GM18907 (cell line): Measurements from ENCODE around the gene ROBO1.

Experiments
- ATAC-seq: cut with Tn5 transposase; IDR thresholded peaks from one replicate; pipeline ENCODE4 v1.9.1; 2021; ENCODE audit warnings: mild to moderate bottlenecking, moderate library complexity; ENCODE audit not compliant: unreplicated experiment

The ROBO1 gene

GRCh38 chr3:79477242-79477641 is 290.6 kb downstream of the ROBO1 start:
- ATAC-seq: no peak

GRCh38 chr3:79473993-79474392 is 293.8 kb downstream of the ROBO1 start:
- no peak for ATAC-seq

DNA sequence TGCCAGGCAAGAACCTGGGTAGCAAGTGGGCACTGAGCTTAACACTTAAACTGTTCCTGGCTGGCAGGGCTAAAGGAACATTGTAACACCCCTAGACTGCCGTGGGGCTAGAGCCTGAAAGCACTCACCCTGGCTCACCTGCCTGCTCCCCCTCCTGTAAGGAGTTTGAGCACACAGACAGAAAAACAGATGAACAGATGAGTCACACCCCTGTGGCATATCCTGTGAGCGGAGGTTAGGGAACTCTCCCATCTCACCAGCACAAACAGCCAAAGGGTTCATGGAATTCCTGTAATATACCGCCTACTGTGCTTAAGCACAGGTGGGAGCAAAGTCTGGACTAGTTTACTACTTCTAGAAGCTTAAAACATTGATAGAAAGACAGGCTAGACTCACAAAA is 300.1 kb downstream of the ROBO1 start:
- ATAC-seq: no peak

- no peak for ATAC-seq
Observed at GRCh38 chr3:79461129-79461792, 306.5 kb downstream of the ROBO1 start.

DNA sequence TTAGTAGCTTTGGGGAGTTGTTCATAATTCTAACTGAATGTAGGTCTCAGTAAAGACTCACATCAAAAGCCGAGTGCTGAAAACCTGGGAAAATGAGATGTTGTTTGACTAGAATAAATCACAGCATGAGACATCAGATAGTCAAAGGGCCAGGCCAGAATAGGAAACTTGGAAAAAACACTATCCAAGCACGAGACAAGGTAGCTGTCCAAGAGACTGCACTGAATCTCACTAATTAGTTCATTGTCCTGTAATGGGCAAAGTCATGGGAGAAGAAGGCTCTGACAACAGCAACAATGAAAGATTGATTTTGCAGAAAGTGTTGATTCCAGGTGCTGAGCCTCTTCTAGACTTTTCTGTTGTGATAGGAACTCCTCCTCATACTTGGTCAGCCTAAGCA is 314.2 kb downstream of the ROBO1 start:
- ATAC-seq: no peak

DNA sequence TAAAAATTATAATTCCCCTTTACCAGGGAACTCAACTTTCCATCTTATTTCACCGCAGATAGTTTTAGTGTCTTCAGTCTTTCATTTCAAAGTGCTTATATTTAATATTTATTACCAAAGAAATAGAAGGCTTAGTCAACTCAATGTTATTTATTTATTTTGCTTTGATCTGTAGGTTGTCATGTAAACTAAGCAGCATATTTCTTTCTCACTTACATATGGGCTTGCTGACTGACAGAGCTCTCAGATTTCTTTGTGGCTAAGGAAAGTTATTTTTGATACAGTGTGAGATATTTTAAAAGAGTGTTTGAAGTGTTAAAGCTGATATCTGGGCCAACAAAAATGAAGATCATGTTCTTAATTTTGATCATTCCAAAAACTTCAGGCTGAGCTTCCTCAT is 331.4 kb downstream of the ROBO1 start:
- ATAC-seq: no peak

- ATAC-seq: no peak
Observed at GRCh38 chr3:79427081-79427480, 340.7 kb downstream of the ROBO1 start.

DNA sequence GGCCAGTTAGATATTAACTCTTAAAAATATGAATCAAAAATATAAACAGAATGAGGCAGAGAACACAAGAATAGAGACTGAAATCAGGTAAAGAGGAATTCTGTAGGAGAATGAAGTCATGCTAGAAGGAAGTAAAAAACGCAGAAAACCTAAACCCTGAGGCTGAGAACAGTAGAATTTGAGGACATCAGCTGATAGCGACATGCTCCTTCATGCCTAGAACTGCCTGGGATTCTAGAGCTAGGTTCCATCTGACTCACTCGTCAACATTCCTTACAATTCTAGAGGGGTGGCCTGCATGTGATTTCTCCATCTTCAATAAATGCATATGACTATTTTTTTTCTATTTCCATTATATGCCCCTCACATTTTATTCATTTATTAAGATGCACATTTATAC is 343.0 kb downstream of the ROBO1 start:
- ATAC-seq: no peak

DNA sequence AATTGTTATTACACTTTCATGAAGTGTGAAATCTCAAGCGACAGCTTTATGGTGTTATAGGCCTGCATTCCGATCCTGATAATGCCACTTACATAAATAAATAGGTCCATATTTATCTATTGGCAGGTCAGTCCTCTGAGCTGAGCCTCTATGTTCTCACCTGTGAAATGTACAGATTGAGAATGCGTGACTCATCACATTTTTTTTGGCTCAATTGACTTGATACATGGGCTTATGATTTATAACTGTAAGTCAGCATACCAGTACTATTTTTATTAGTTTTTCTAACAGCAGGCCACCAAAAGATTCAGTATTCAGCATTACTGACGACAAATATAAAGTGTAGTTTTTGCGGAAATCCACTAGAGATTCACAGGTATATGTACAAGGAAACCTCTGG is 344.4 kb downstream of the ROBO1 start:
- ATAC-seq: no peak

- ATAC-seq: no peak
Observed at GRCh38 chr3:79421273-79421672, 346.5 kb downstream of the ROBO1 start.

- ATAC-seq: no peak
Observed at GRCh38 chr3:79418855-79419621, 348.8 kb downstream of the ROBO1 start.

DNA sequence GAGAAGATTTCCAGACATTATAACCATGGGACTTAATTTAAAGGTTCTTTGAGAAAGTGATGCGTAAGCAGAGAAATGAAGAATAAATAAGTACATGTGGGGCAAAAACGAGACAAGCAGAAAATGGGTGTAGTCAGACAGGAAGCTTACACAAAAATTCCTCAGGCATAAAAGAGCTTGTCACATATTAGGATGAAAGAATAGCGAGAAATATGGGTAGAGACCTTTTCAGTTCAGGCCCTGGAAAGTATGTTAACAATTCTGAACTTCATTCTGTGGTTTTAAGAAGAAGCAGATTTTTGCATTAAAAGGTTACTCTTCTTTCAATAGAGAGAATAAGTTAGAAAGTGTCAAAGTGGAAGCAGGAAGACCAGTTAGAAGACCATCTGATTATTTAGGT is 352.4 kb downstream of the ROBO1 start:
- ATAC-seq: no peak

GRCh38 chr3:79414806-79415205 is 353.0 kb downstream of the ROBO1 start:
- no peak for ATAC-seq

DNA sequence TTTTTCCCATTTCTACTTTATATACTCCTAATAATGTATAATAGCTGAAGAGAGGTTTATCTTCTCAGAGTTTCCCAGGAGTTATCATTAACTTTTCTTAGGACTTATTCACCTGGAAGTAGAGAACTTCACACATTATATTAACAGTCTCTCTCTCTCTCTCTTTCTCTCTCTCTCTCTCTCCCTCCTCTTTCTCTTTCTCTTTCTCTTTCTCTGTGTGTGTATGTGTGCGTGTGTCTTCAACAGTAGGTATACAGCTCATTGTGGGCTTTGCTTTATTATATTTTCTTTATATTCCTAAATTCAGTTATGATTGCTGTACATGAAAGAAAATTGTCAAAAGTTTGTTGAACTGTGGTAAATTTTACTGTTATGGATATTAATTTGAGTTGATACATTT is 353.8 kb downstream of the ROBO1 start:
- no peak for ATAC-seq

GRCh38 chr3:79412537-79412936 is 355.3 kb downstream of the ROBO1 start:
- ATAC-seq: no peak

DNA sequence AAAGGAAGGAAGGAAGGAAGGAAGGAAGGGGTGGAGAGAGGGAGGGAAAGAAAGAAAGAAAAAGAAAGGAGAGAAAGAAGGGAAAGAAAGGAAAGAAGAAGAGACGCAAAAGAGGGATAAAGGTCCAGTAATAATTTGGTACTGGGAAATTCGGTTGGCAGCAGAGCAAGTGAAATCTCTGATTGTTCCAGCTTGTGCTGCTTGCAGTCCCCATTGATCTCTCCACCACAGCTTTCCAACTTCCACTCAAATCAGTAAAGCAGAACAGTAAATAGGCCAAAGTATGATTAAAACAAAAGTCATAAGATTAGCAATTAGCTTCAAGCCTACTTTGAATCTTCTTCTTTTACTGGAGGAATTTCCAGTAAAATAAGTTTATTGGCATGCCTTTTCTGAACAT is 357.2 kb downstream of the ROBO1 start:
- ATAC-seq: no peak

- ATAC-seq: no peak
Observed at GRCh38 chr3:79410136-79410535, 357.7 kb downstream of the ROBO1 start.

DNA sequence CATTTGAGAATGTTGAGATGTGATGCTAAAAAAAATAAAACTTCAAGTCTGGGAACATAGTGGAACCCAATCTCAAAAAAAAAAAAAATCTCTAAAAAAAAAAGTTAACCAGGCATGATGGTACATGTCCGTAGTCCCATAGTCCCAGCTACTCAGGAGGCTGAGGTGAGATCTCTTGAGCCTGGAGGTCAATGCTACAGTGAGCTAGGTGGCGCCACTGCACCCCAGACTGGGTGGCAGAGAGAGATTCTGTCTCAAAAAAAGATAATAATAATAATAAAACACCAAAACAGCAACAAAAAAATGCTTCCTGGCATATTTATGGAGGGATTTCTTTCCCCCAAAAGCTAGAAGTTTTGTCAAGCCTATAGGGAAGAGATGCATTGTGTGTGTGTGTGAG is 361.6 kb downstream of the ROBO1 start:
- ATAC-seq: no peak

GRCh38 chr3:79405183-79405582 is 362.6 kb downstream of the ROBO1 start:
- no peak for ATAC-seq

GRCh38 chr3:79396595-79396994 is 371.2 kb downstream of the ROBO1 start:
- ATAC-seq: no peak

DNA sequence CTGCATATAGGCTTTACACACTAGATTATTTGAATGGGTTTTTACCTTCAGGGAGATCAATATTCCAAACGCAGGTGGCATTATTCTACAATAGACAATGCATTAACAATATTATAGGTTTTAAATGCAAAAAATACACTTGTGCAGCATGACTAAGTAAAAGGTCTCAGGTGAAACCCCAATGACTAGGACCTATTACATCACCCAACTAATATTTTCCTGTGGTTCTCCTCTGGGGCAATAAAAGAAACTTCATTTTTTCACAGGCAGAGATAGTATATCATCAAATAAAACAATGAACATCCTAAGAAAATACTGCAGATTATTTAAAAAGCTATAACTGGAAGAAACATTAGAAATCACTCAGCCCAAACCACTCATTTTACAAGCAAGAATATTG is 375.3 kb downstream of the ROBO1 start:
- ATAC-seq: no peak

GRCh38 chr3:79390352-79390751 is 377.4 kb downstream of the ROBO1 start:
- no peak for ATAC-seq

DNA sequence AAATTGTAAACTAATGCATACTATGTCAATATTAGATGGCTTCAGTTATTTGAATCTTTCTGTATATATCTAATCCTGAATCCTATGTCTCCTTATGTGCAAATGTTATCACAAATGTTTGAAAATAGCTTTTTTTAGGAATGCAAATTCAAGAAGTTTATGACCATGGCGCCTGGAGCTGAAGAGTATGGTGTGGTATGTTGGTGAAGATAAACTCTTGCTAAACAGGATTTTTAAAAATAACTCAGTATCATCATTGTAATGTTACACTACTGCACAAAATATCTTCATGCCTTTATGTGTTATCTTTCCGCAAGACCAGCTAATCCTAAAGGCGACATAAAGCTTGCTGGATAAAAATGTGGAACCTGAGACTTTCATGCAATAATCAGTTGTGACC is 382.6 kb downstream of the ROBO1 start:
- ATAC-seq: no peak
